Muscle of leg (tissue), 11 donors: Measurements from ENCODE around the gene KCNK5. TPM values are rescaled to one million over a fixed set of nuclear protein-coding genes. Genes with fewer than 3 reads are reported as not detected.
A peak's percentile ranks its signal among the peaks of the same experiment; 100 is the strongest.

Experiments
- DNase-seq: peaks from one replicate; pipeline ENCODE4 v3.0.0; 2013
- H3K27ac ChIP-seq: one replicate; pipeline ENCODE4 v1.5.1; 2013; ENCODE audit warnings: mild to moderate bottlenecking, low read length, control low read depth
- H3K27me3 ChIP-seq: one replicate; pipeline ENCODE4 v1.6.1; 2013; ENCODE audit warnings: low read length; ENCODE audit not compliant: control insufficient read depth, insufficient read depth
- H3K36me3 ChIP-seq: one replicate; pipeline ENCODE4 v1.6.1; 2013; ENCODE audit warnings: low read length; ENCODE audit not compliant: control insufficient read depth, insufficient read depth
- H3K4me1 ChIP-seq: one replicate; pipeline ENCODE4 v1.6.1; 2013; ENCODE audit warnings: low read length; ENCODE audit not compliant: control insufficient read depth, insufficient read depth
- H3K4me3 ChIP-seq: one replicate; pipeline ENCODE4 v1.5.1; 2013; ENCODE audit warnings: low read length, control low read depth
- H3K9me3 ChIP-seq: replicated peaks from 2 replicates; pipeline ENCODE4 v1.6.1; 2013; ENCODE audit warnings: low read depth, low read length; ENCODE audit not compliant: control insufficient read depth
- WGBS: methylation state at CpG from one replicate; pipeline ENCODE4 v1.1.5; 2013; ENCODE audit warnings: missing lambda C conversion rate; ENCODE audit not compliant: insufficient coverage; 5-methylcytosine and 5-hydroxymethylcytosine counted together
- polyA plus RNA-seq, 8 donors: library from polyadenylated mRNA; unstranded; fragments of 120-200 nt; gene quantifications; one replicate each; pipeline versions ENCODE4 v1.2.1 to v1.2.3, GENCODE V29; 2013; ENCODE audit warnings: inconsistent platforms in 1 of 8, low replicate concordance in 1 of 8; ENCODE audit not compliant: insufficient read length in 8 of 8, insufficient read depth in 1 of 8
- total RNA-seq: library from RNA; stranded (reverse); fragments of 120-200 nt; gene quantifications from one replicate; pipeline ENCODE4 v1.2.4, GENCODE V29; 2013

The KCNK5 gene
- total and polyA plus RNA-seq, 9 donors = 0.71 to 2.7 (median 1.5) TPM

- H3K9me3 ChIP-seq = no peaks in the 10 kb centered on the region
- no peaks in the 10 kb centered on the region for H3K27me3 ChIP-seq
- no peak for DNase-seq
- no peak overlapping the region for H3K27ac ChIP-seq
- no peak overlapping the region for H3K4me3 ChIP-seq
- 53% methylated on average over 5 of the region's 7 CpGs for WGBS
- H3K4me1 ChIP-seq = peaks cover 2% of the 10 kb centered on the region
- H3K36me3 ChIP-seq = no peaks in the 10 kb centered on the region
Measured at GRCh38 chr6:39199231-39199940, 29.9 kb downstream of the KCNK5 start.

DNA sequence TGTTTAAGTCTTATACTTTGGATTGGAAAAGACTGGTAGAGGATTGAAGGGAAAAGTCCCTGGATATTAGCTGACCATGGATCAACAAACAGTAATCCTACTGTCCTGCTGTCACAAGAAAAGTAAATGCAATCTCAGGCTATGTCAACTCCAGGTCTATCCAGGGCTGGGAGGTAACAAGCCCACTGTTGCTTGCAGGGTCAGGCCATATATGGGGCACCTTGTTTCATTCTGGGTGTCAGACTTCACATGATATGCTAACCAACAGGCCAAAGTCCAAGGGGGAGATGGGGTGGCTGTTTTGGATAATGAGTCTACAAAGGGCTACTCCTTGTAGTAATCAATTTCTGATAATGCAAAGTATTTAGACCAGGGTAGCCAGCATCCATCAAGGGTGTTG is 30.7 kb downstream of the KCNK5 start:
- peaks cover 2% of the 10 kb centered on the region for H3K4me1 ChIP-seq
- no peak overlapping the region for H3K27ac ChIP-seq

DNA sequence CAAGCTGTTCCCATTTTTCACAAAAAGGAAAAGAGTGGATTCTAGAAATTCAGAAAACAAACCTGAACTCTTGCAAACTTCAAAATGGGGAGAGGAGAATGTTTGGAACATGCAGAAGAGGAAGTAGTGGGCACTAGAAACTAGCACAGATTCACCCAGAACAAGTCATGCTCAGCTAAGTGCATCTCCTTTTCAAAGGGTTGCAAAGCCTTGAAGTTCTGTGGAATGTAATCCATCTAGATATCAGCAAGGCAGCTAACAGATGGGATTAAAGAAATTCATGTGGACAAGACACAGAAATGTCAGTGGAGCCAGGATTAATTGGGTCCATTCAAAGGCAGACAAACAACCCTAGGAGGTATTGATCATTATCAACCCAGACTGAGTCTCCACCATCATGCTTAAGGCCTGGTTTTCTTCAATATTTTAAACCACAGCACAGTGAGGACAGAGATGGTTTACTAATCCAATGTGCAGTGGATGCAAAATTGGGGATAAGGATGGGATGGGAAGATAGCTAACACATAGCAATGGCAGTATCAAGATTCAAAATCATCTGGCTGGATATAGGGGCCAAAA is 31.3 kb downstream of the KCNK5 start:
- Histone ChIP-seq H3K9me3 (no peaks in the 10 kb centered on the region), H3K27ac (no peak overlapping the region), H3K36me3 (no peaks in the 10 kb centered on the region), H3K4me3 (no peak overlapping the region), H3K27me3 (no peaks in the 10 kb centered on the region), H3K4me1 (peaks cover 4% of the 10 kb centered on the region)
- no peak for DNase-seq

More for the DNA sequence above, 30.7 kb downstream of the KCNK5 start:
- DNase-seq = no peak
- no peaks in the 10 kb centered on the region for H3K27me3 ChIP-seq
- H3K4me3 ChIP-seq = no peak overlapping the region
- no peaks in the 10 kb centered on the region for H3K36me3 ChIP-seq
- H3K9me3 ChIP-seq = no peaks in the 10 kb centered on the region

GRCh38 chr6:39197521-39197920 is 31.8 kb downstream of the KCNK5 start:
- no peaks in the 10 kb centered on the region for H3K9me3 ChIP-seq
- H3K36me3 ChIP-seq = no peaks in the 10 kb centered on the region
- no peak overlapping the region for H3K4me3 ChIP-seq
- H3K27me3 ChIP-seq = no peaks in the 10 kb centered on the region
- no CpG with 5 or more reads among the region's 4 CpGs for WGBS
- no peak overlapping the region for H3K27ac ChIP-seq
- peaks cover 6% of the 10 kb centered on the region for H3K4me1 ChIP-seq
- no peak for DNase-seq

DNA sequence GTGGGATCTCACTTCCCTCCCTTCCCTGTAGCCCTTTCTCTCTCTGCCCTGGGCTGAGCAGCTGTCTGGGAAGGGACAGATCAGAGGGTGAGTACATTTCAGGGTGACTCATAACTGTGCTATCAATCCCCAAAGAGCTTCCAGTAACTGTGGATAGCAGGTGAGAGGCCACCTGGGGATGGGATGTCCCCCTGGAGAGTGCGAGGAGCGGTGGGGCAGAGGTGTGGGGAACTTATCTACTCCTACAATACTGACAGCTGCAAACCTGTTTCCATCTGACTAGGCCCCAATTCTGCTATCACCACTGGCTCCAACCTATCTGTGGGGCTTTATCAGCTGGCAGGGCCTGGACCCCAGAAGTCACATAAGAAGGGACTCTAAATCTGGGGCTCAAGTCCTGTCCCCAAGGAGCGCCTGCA is 32.6 kb downstream of the KCNK5 start:
- H3K9me3 ChIP-seq = no peaks in the 10 kb centered on the region
- H3K4me3 ChIP-seq = no peak overlapping the region
- H3K27ac ChIP-seq = no peak overlapping the region
- DNase-seq = no peak
- no peaks in the 10 kb centered on the region for H3K36me3 ChIP-seq
- WGBS = no CpG with 5 or more reads among the region's 3 CpGs
- peaks cover 6% of the 10 kb centered on the region for H3K4me1 ChIP-seq
- no peaks in the 10 kb centered on the region for H3K27me3 ChIP-seq

- no peak overlapping the region for H3K27ac ChIP-seq
- no peak overlapping the region for H3K4me3 ChIP-seq
- DNase-seq = no peak
- peaks cover 6% of the 10 kb centered on the region for H3K4me1 ChIP-seq
- no peaks in the 10 kb centered on the region for H3K9me3 ChIP-seq
- WGBS = 100% methylated on average over 2 of the region's 3 CpGs
- H3K27me3 ChIP-seq = no peaks in the 10 kb centered on the region
- no peaks in the 10 kb centered on the region for H3K36me3 ChIP-seq
Measured at GRCh38 chr6:39195792-39196385, 33.4 kb downstream of the KCNK5 start.

DNA sequence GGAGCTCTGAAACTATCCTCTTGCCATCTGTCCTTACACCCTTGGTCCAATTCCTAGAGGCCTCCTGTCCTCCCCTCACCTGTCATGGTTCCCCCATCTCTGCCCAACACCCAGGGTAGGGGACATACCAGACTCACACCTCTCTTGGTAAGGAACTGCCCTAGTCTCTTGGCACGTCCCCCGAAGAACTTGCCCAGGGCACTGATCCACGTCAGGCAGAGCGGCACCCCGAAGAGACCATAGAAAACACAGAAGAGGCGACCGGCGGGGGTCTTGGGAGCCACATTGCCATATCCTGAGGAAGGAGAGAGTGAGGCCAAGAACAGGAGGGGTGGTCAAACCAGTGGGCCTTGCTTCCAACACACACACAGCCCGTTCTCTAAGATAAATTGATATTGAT is 34.8 kb downstream of the KCNK5 start:
- Histone ChIP-seq H3K36me3 (no peaks in the 10 kb centered on the region), H3K4me1 (peaks cover 6% of the 10 kb centered on the region), H3K9me3 (no peaks in the 10 kb centered on the region), H3K4me3 (no peak overlapping the region), H3K27me3 (no peaks in the 10 kb centered on the region), H3K27ac (no peak overlapping the region)
- 99% methylated on average over 8 of the region's 9 CpGs for WGBS
- DNase-seq = no peak

- Histone ChIP-seq H3K4me3 (no peak overlapping the region), H3K36me3 (no peaks in the 10 kb centered on the region), H3K27ac (no peak overlapping the region), H3K27me3 (no peaks in the 10 kb centered on the region), H3K4me1 (peaks cover 17% of the 10 kb centered on the region), H3K9me3 (no peaks in the 10 kb centered on the region)
- WGBS = 0% methylated on average over 1 of the region's 2 CpGs
- peak; percentile 51 for DNase-seq
Measured at GRCh38 chr6:39193201-39193791, 36.0 kb downstream of the KCNK5 start.

GRCh38 chr6:39192736-39193135 is 36.5 kb downstream of the KCNK5 start:
- no peaks in the 10 kb centered on the region for H3K36me3 ChIP-seq
- no peaks in the 10 kb centered on the region for H3K27me3 ChIP-seq
- peaks cover 19% of the 10 kb centered on the region for H3K4me1 ChIP-seq
- no peak for DNase-seq
- WGBS = 72% methylated on average over 3 of the region's 6 CpGs
- no peak overlapping the region for H3K4me3 ChIP-seq
- no peak overlapping the region for H3K27ac ChIP-seq
- H3K9me3 ChIP-seq = no peaks in the 10 kb centered on the region

DNA sequence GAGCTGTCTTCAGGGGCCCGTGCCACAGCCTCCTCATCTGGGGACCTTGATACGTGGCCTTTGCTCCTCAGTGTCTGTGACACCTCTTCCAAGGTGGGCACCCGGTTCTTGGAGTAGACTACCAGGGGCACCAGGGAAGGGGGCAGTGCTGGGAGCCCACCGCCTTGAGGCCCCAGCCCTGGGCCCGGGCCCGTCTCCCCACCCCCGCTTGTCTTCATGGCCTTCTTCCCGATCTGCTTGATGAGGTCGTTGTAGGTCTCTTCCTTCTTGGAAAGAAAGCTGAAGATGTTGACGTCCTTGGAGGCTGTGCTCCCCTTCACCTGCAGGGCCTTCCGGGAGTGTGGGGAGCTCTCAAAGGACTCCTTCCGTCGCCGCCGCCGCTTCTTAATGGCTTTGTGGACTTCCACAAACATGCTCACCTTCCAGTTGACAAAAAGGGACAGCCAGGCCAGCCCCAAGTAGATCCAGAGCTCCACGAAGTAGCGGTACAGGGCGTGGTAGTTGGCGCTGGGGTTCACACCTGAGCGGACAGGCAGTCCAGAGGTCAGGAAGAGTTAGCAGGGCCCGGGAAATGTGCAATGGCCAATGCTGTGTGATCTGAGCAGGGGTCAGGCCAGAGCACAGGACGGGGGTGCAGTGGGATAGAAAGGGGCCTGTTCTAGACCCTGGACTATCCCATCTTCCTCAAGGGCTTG is 37.9 kb downstream of the KCNK5 start:
- 94% methylated on average over 22 of the region's 23 CpGs for WGBS
- peaks cover 20% of the 10 kb centered on the region for H3K4me1 ChIP-seq
- no peaks in the 10 kb centered on the region for H3K9me3 ChIP-seq
- H3K27me3 ChIP-seq = no peaks in the 10 kb centered on the region
- no peak overlapping the region for H3K27ac ChIP-seq
- H3K36me3 ChIP-seq = no peaks in the 10 kb centered on the region
- no peak overlapping the region for H3K4me3 ChIP-seq
- no peak for DNase-seq
